Testis (tissue), 3 donors: ENCODE results near the gene TPRN. TPM values are rescaled to one million over a fixed set of nuclear protein-coding genes. Genes with fewer than 3 reads are reported as not detected.

Source experiments
- DNase-seq: peaks from one replicate; pipeline ENCODE4 v3.0.0-alpha.2; 2019
- H3K27ac ChIP-seq, 2 donors: fragments of 200-600 bp; sonication (generic); one replicate each; pipeline ENCODE4 v1.5.1; 2019
- H3K27me3 ChIP-seq: fragments of 200-600 bp; sonication (generic); one replicate; pipeline ENCODE4 v1.5.1; 2019
- H3K36me3 ChIP-seq: fragments of 200-600 bp; sonication (generic); one replicate; pipeline ENCODE4 v1.5.1; 2017; ENCODE audit warnings: low read depth; ENCODE audit errors: missing control alignments
- H3K4me1 ChIP-seq: fragments of 200-600 bp; sonication (generic); one replicate; pipeline ENCODE4 v1.5.1; 2019
- H3K4me3 ChIP-seq, 2 donors: fragments of 200-600 bp; sonication (generic); one replicate each; pipeline ENCODE4 v1.5.1; 2017 to 2019
- H3K9me3 ChIP-seq: fragments of 200-600 bp; sonication (generic); one replicate; pipeline ENCODE4 v1.5.1; 2017
- POLR2A ChIP-seq: fragments of 450-650 bp; IDR thresholded peaks from one replicate; pipeline ENCODE4 v1.6.1; 2017; ENCODE audit warnings: antibody characterized with exemption, mild to moderate bottlenecking, moderate library complexity
- WGBS, 2 donors: methylation state at CpG; one replicate each; pipeline ENCODE4 v1.1.5; 2018; 5-methylcytosine and 5-hydroxymethylcytosine counted together
- intact Hi-C: fragments of 100-400 bp; cut with DNase I; formaldehyde crosslinking; loops from one replicate; pipeline ENCODE4 v1.15.1; 2023; ENCODE audit warnings: low total_unique reads
- polyA plus RNA-seq: library from polyadenylated mRNA; stranded (reverse); fragments of 350-450 nt; fragmentation: Illumina TruSeq; extraction: RNeasy Lipid Tissue Mini Kit (QIAGEN cat#74804); gene quantifications from one replicate; pipeline ENCODE4 v1.2.3, GENCODE V29; 2014; ENCODE audit warnings: low read depth, low replicate concordance; ENCODE audit not compliant: insufficient read depth
- total RNA-seq, 2 donors: library from RNA; depleted of rRNA; stranded (reverse); fragments of >200 nt; gene quantifications; one replicate each; pipeline ENCODE4 v1.2.3, GENCODE V29; 2016
- TF ChIP-seq, protein P1 (sequence below), 3 experiments: fragments of 450-650 bp in 2 of 3; fragments of 200-600 bp in 1 of 3; sonication (generic) in 1 of 3; IDR thresholded peaks; one replicate each; pipeline ENCODE4 v1.5.1; 2016 to 2019; ENCODE audit warnings: antibody characterized with exemption in 3 of 3, mild to moderate bottlenecking in 2 of 3, moderate library complexity in 1 of 3

Gene TPRN
- total and polyA plus RNA-seq, 3 donors from 2014 or later, result 17.2 to 35.2 (median 25.9) TPM

GRCh38 chr9:137213160-137214060 is 12.9 kb upstream of the TPRN start:
- Histone ChIP-seq H3K4me3 (no peak overlapping the region), H3K27ac (no peak overlapping the region), H3K9me3 (no peaks in the 10 kb centered on the region), H3K36me3 (no peaks in the 10 kb centered on the region), H3K4me1 (peaks cover 9% of the 10 kb centered on the region), H3K27me3 (no peaks in the 10 kb centered on the region)
- 90 to 94% methylated on average over 21 to 32 of the region's 49 CpGs for WGBS, 2 donors
- intact Hi-C loops, result no loop called here
- TF ChIP-seq POLR2A, result no peak
- TF ChIP-seq, protein P1, sequence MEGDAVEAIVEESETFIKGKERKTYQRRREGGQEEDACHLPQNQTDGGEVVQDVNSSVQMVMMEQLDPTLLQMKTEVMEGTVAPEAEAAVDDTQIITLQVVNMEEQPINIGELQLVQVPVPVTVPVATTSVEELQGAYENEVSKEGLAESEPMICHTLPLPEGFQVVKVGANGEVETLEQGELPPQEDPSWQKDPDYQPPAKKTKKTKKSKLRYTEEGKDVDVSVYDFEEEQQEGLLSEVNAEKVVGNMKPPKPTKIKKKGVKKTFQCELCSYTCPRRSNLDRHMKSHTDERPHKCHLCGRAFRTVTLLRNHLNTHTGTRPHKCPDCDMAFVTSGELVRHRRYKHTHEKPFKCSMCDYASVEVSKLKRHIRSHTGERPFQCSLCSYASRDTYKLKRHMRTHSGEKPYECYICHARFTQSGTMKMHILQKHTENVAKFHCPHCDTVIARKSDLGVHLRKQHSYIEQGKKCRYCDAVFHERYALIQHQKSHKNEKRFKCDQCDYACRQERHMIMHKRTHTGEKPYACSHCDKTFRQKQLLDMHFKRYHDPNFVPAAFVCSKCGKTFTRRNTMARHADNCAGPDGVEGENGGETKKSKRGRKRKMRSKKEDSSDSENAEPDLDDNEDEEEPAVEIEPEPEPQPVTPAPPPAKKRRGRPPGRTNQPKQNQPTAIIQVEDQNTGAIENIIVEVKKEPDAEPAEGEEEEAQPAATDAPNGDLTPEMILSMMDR (IDR thresholded peaks at IDR 0.05), result no peak
- no peak for DNase-seq

- no peak overlapping the region for H3K4me3 ChIP-seq
- H3K36me3 ChIP-seq, result no peaks in the 10 kb centered on the region
- no peak overlapping the region for H3K27ac ChIP-seq
- intact Hi-C loops, result no loop called here
- peaks cover 9% of the 10 kb centered on the region for H3K4me1 ChIP-seq
- DNase-seq, result no peak
- 80 to 88% methylated on average over 2 to 21 of the region's 21 CpGs for WGBS, 2 donors
- no peaks in the 10 kb centered on the region for H3K9me3 ChIP-seq
- H3K27me3 ChIP-seq, result no peaks in the 10 kb centered on the region
- TF ChIP-seq POLR2A, result no peak
- TF ChIP-seq, protein P1 (IDR thresholded peaks at IDR 0.05), result no peak
Measured at GRCh38 chr9:137212520-137212919, 12.0 kb upstream of the TPRN start.

DNA sequence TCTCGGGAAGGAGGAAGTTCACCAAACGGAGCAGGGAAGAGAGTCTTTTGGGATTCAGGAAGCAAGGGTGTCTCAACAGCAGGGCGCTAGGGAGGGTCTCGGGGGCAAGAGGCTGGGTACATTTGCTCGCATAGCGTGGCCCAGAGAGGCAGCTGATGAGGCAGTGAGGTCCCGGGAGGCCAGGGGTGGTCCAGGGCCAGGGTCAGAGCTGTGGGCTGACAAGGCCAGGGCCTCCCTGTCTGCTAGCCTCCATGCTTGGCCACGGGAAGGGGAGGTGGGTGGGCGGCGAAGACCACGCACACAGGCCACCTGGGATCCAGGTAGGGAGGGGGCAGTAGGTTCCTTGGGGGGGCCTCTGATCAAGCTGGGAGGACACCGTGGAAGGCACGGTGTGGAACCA is 11.0 kb upstream of the TPRN start:
- H3K9me3 ChIP-seq, result no peaks in the 10 kb centered on the region
- intact Hi-C loops, result no loop called here
- WGBS, 2 donors, result 80 to 82% methylated on average over 13 of the region's 13 CpGs

DNA sequence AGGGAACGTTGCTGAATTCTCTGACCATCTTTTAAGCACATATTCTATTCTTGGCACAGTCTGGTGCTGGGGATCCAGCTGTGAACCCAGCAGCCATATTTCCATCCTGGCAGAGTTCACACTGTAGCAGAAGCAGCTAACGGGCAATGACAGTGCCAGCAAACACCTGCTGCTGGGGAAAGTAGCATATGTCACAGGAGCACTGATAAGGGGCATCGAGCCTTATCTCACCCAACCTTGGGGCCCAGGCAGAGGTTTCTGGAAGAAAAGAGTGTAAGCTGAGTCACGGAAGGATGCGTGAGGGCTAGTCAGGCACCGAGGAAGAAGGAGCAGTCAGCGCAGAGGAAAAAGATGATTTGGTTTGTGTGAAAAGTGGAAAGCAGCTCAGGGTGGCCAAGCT is 6.1 kb upstream of the TPRN start:
- Histone ChIP-seq H3K27ac (no peak overlapping the region), H3K4me3 (no peak overlapping the region), H3K27me3 (no peaks in the 10 kb centered on the region), H3K4me1 (peaks cover 27% of the 10 kb centered on the region), H3K36me3 (no peaks in the 10 kb centered on the region), H3K9me3 (no peaks in the 10 kb centered on the region)
- intact Hi-C loops, result no loop called here
- TF ChIP-seq POLR2A, result no peak
- TF ChIP-seq, protein P1 (IDR thresholded peaks at IDR 0.05), result no peak
- WGBS, 2 donors, result 67 to 72% methylated on average over 7 of the region's 7 CpGs
- no peak for DNase-seq

More for the DNA sequence above, 11.0 kb upstream of the TPRN start:
- no peak for TF ChIP-seq POLR2A
- TF ChIP-seq, protein P1 (IDR thresholded peaks at IDR 0.05), result no peak
- no peak for DNase-seq
- no peak overlapping the region for H3K4me3 ChIP-seq
- no peak overlapping the region for H3K27ac ChIP-seq
- no peaks in the 10 kb centered on the region for H3K36me3 ChIP-seq
- H3K27me3 ChIP-seq, result no peaks in the 10 kb centered on the region
- peaks cover 11% of the 10 kb centered on the region for H3K4me1 ChIP-seq
